ENCODE data around the gene IPCEF1.
A peak's percentile ranks its signal among the peaks of the same experiment; 100 is the strongest.
"Not testable (repeated sequence)": the region's sequence is repeated elsewhere in the genome, so short reads cannot be mapped to it uniquely, and the experiment has no call there.

The IPCEF1 gene

DNA sequence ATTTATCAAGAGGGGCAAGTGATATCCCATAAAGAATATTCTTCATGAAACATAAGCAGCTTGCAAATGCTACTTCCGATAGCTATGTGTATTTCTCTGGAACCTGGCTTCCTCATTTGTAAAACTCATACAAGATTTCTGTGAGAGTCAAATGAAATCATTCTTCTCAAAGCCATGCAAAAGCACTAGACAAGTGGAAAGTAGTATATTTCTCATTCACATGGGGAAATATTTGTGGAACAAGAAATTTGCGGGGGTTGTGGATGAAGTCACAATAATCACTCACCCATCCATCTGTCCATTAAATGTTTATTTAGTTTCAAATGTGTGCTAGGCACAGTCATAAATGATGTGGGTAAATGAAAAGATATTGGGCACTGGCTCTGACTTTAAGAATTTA, 150.5 kb downstream of the IPCEF1 start:
- peaks cover 71% of the 10 kb centered on the region for H3K36me3 Mint-ChIP-seq
- H3K9me3 Mint-ChIP-seq, result no peaks in the 10 kb centered on the region
- H3K27ac Mint-ChIP-seq, result no peak overlapping the region
- CTCF ChIA-PET, result no interaction called here
- H3K4me3 Mint-ChIP-seq, result no peak overlapping the region
- H3K27me3 Mint-ChIP-seq, result no peaks in the 10 kb centered on the region
- DNase-seq, result no peak
- no peaks in the 10 kb centered on the region for H3K4me1 Mint-ChIP-seq

GRCh38 chr6:154202958-154203357, 153.6 kb downstream of the IPCEF1 start:
- DNase-seq, result no peak
- H3K27me3 Mint-ChIP-seq, result no peaks in the 10 kb centered on the region
- peaks cover 75% of the 10 kb centered on the region for H3K36me3 Mint-ChIP-seq
- no peaks in the 10 kb centered on the region for H3K9me3 Mint-ChIP-seq
- H3K4me3 Mint-ChIP-seq, result no peak overlapping the region
- peaks cover 3% of the 10 kb centered on the region for H3K4me1 Mint-ChIP-seq
- H3K27ac Mint-ChIP-seq, result no peak overlapping the region
- CTCF ChIA-PET, result no interaction called here

GRCh38 chr6:154202339-154202738, 154.3 kb downstream of the IPCEF1 start:
- peaks cover 70% of the 10 kb centered on the region for H3K36me3 Mint-ChIP-seq

DNA sequence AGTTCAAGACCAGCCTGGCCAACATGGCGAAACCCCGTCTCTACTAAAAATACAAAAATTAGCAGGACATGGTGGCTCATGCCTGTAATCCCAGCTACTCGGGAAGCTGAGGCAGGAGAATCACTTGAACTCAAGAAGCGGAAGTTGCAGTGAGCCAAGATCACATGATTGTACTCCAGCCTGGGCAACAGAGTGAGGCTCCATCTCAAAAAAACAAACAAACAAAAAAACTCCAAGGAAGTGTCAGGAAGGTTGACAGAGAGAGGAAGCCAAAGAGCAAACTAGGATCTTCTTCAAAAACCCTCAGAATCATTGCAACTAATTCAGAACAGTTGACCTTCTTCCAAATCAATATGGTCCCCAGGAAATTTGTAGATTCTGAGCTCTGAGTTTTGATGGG, 154.9 kb downstream of the IPCEF1 start:
- peaks cover 65% of the 10 kb centered on the region for H3K36me3 Mint-ChIP-seq
- CTCF ChIA-PET, result interaction anchor here (0.8 kb wide), 1 partner anchor 12 kb away, joined by 3 read pairs; no protein-coding TSS in a partner anchor
- not testable (repeated sequence) for DNase-seq, H3K9me3 Mint-ChIP-seq, H3K27ac Mint-ChIP-seq, H3K4me3 Mint-ChIP-seq, H3K27me3 Mint-ChIP-seq
- H3K4me1 Mint-ChIP-seq, result peaks cover 14% of the 10 kb centered on the region

More at GRCh38 chr6:154202339-154202738, 154.3 kb downstream of the IPCEF1 start:
- Mint-ChIP-seq H3K27me3 (no peaks in the 10 kb centered on the region), H3K4me1 (peaks cover 9% of the 10 kb centered on the region), H3K9me3 (no peaks in the 10 kb centered on the region), H3K4me3 (no peak overlapping the region), H3K27ac (no peak overlapping the region)
- CTCF ChIA-PET, result interaction anchor here (0.8 kb wide), 1 partner anchor 11 kb away, joined by 3 read pairs; no protein-coding TSS in a partner anchor
- no peak for DNase-seq

- Mint-ChIP-seq H3K36me3 (peaks cover 53% of the 10 kb centered on the region), H3K4me3 (no peak overlapping the region), H3K9me3 (peaks cover 6% of the 10 kb centered on the region), H3K27ac (peak overlapping the region; percentile 66), H3K27me3 (no peaks in the 10 kb centered on the region), H3K4me1 (peaks cover 17% of the 10 kb centered on the region)
- DNase-seq, result no peak
- CTCF ChIA-PET, result interaction anchor here (0.6 to 1.3 kb wide), 3 partner anchors 44 to 80 kb away, joined by 3 read pairs; no protein-coding TSS in a partner anchor
Measured at GRCh38 chr6:154197196-154197860, 159.3 kb downstream of the IPCEF1 start.

GRCh38 chr6:154196333-154196885, 160.2 kb downstream of the IPCEF1 start:
- DNase-seq, result no peak
- Mint-ChIP-seq H3K4me3 (no peak overlapping the region), H3K27me3 (no peaks in the 10 kb centered on the region), H3K36me3 (peaks cover 45% of the 10 kb centered on the region), H3K27ac (no peak overlapping the region), H3K4me1 (peaks cover 17% of the 10 kb centered on the region), H3K9me3 (peaks cover 7% of the 10 kb centered on the region)
- CTCF ChIA-PET, result interaction anchor here (1.1 to 1.3 kb wide), 2 partner anchors 43 to 80 kb away, joined by 3 read pairs; no protein-coding TSS in a partner anchor

DNA sequence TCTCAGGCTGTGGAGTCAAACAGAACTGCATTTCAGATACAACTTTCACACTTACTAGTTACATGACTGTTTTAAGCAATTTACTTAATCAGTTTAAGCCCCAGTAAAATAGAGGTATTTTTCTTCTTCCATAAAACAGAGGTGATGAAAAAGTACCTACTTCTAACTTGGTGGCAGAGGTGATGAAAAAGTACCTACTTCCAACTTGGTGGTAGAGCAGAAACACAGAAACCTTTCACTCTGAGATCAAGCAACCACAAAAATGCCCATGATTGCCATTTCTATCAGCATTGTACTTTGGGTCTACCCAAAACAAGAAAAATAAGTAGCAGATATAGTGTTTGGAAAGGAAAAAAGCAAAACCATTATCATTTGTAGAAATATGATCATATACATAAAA, 168.9 kb downstream of the IPCEF1 start:
- Mint-ChIP-seq H3K27me3 (no peaks in the 10 kb centered on the region), H3K4me3 (no peak overlapping the region), H3K36me3 (peaks cover 42% of the 10 kb centered on the region), H3K27ac (no peak overlapping the region), H3K9me3 (peaks cover 5% of the 10 kb centered on the region), H3K4me1 (peaks cover 3% of the 10 kb centered on the region)
- CTCF ChIA-PET, result no interaction called here
- DNase-seq, result no peak

GRCh38 chr6:154187203-154187602, 169.4 kb downstream of the IPCEF1 start:
- CTCF ChIA-PET, result no interaction called here
- no peak overlapping the region for H3K27ac Mint-ChIP-seq
- no peak overlapping the region for H3K4me3 Mint-ChIP-seq
- H3K27me3 Mint-ChIP-seq, result no peaks in the 10 kb centered on the region
- H3K36me3 Mint-ChIP-seq, result peaks cover 41% of the 10 kb centered on the region
- H3K9me3 Mint-ChIP-seq, result peaks cover 2% of the 10 kb centered on the region
- peaks cover 3% of the 10 kb centered on the region for H3K4me1 Mint-ChIP-seq
- no peak for DNase-seq

- Mint-ChIP-seq H3K27ac (no peak overlapping the region), H3K4me3 (no peak overlapping the region), H3K4me1 (peaks cover 2% of the 10 kb centered on the region), H3K9me3 (peaks cover 23% of the 10 kb centered on the region), H3K36me3 (peaks cover 46% of the 10 kb centered on the region), H3K27me3 (no peaks in the 10 kb centered on the region)
- no peak for DNase-seq
- CTCF ChIA-PET, result interaction anchor here (0.8 kb wide), 1 partner anchor 98 kb away, joined by 4 read pairs; no protein-coding TSS in a partner anchor
Measured at GRCh38 chr6:154179434-154179833, 177.2 kb downstream of the IPCEF1 start.

DNA sequence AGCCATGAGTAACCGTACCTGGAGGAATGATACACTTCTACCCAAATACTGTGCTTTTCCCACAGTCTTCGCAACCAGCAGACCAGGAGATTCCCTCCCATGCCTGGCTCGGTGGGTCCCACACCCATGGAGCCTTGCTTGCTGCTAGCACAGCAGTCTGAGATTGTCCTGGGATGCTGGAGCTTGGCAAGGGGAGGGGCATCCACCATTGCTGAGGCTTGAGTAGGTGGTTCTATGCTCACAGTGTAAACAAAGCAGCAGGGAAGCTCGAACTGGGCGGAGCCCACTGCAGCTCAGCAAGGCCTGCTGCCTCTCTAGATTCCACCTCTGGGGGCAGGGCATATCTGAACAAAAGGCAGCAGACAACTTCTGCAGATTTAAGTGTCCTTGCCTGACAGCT, 184.2 kb downstream of the IPCEF1 start:
- CTCF ChIA-PET, result interaction anchor here (1.6 kb wide), 1 partner anchor 15 kb away, joined by 4 read pairs; no protein-coding TSS in a partner anchor

DNA sequence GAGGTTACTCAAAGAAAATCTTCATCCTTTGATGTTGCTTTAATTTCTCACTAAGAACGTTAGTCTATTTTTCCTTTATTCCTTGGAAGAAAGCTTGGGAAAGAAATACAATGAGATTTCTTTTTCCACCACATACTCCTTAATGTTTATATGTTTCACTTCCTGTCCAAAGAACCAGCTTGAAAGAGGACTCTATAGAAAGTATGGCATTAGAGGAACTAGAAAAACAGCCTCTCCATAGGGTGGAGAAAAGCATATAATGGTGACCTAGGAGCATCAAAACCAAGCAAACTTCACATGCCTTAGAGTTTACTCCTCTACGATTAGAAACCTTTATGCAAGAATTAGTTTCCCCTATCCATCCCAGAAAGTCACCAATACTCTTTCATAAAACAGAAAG, 186.5 kb downstream of the IPCEF1 start:
- Mint-ChIP-seq H3K4me3 (no peak overlapping the region), H3K9me3 (peaks cover 10% of the 10 kb centered on the region), H3K4me1 (peaks cover 18% of the 10 kb centered on the region), H3K27me3 (no peaks in the 10 kb centered on the region), H3K27ac (no peak overlapping the region), H3K36me3 (peaks cover 56% of the 10 kb centered on the region)
- no peak for DNase-seq
- CTCF ChIA-PET, result no interaction called here

More for the DNA sequence above, 184.2 kb downstream of the IPCEF1 start:
- not testable (repeated sequence) for DNase-seq, H3K4me3 Mint-ChIP-seq, H3K27ac Mint-ChIP-seq, H3K27me3 Mint-ChIP-seq
- H3K9me3 Mint-ChIP-seq, result peaks cover 24% of the 10 kb centered on the region
- peaks cover 18% of the 10 kb centered on the region for H3K4me1 Mint-ChIP-seq
- H3K36me3 Mint-ChIP-seq, result peaks cover 55% of the 10 kb centered on the region

DNA sequence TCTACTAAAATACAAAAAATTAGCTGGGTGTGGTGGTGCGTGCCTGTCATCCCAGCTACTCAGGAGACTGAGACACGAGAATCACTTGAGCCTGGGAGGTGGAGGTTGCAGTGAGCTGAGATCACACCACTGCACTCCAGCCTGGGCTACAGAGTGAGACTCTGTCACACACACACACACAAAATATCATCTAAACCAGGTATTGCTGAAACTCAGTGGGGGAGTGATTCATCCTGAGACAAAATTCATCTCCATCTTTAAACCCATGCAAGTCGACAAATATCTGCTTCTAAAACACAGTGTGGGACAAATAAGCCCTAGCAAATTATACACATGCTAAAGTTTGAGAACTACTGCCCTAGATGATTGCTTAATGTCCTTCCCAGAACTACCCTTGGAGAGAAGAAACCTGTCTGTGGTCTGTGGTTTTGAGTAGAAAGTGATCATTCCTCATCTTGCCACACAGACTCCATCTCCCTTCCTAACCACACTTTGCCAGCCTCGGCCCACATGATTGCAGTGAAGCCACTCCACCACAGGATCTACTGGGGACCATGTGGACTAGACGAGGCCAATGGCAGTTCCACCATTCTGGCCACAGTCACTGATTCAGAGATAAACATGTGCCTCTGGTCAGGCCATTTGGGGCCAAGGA, 187.3 kb downstream of the IPCEF1 start:
- H3K36me3 Mint-ChIP-seq, result peaks cover 52% of the 10 kb centered on the region
- CTCF ChIA-PET, result no interaction called here
- DNase-seq, result no peak

GRCh38 chr6:154167126-154167525, 189.5 kb downstream of the IPCEF1 start:
- no peak for DNase-seq
- H3K9me3 Mint-ChIP-seq, result no peaks in the 10 kb centered on the region
- no peak overlapping the region for H3K4me3 Mint-ChIP-seq
- no peaks in the 10 kb centered on the region for H3K27me3 Mint-ChIP-seq
- peaks cover 36% of the 10 kb centered on the region for H3K36me3 Mint-ChIP-seq
- H3K4me1 Mint-ChIP-seq, result peaks cover 23% of the 10 kb centered on the region
- H3K27ac Mint-ChIP-seq, result no peak overlapping the region
- CTCF ChIA-PET, result interaction anchor here (1.1 to 4.7 kb wide), 3 partner anchors 8 to 110 kb away, joined by 3 to 16 read pairs (median 3); no protein-coding TSS in a partner anchor

More for the DNA sequence above, 187.3 kb downstream of the IPCEF1 start:
- H3K27me3 Mint-ChIP-seq, result no peaks in the 10 kb centered on the region
- peaks cover 20% of the 10 kb centered on the region for H3K4me1 Mint-ChIP-seq
- H3K4me3 Mint-ChIP-seq, result no peak overlapping the region
- H3K27ac Mint-ChIP-seq, result no peak overlapping the region
- H3K9me3 Mint-ChIP-seq, result peaks cover 5% of the 10 kb centered on the region

DNA sequence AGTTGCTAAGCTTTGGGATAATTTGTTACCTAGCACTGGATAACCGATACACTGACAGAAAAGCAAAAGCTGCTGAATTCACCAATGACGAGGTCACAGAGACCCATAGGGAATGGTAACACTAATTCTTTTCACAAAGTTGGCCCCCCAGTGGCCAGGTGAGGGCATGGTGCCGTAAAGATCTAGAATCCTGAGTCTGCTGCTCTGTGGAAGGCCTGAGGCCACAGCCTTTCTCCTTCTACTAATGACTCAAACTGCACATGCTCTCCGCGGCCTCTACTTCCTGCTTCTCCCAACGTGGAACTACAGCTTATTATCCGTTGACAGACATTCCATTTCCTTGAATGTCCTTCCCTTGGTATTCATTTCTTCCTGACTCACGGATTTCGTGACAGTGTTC, 190.5 kb downstream of the IPCEF1 start:
- peaks cover 23% of the 10 kb centered on the region for H3K4me1 Mint-ChIP-seq
- H3K4me3 Mint-ChIP-seq, result no peak overlapping the region
- no peak overlapping the region for H3K27ac Mint-ChIP-seq
- CTCF ChIA-PET, result interaction anchor here (1.5 to 4.7 kb wide), 2 partner anchors 9 to 111 kb away, joined by 3 to 16 read pairs; no protein-coding TSS in a partner anchor
- H3K27me3 Mint-ChIP-seq, result no peaks in the 10 kb centered on the region
- no peak for DNase-seq
- H3K36me3 Mint-ChIP-seq, result peaks cover 32% of the 10 kb centered on the region
- H3K9me3 Mint-ChIP-seq, result no peaks in the 10 kb centered on the region
